HG03039 (cell line): Measurements from ENCODE around the gene DAP.

ENCODE experiments used
- ATAC-seq: cut with Tn5 transposase; IDR thresholded peaks from one replicate; pipeline ENCODE4 v1.9.1; 2021; ENCODE audit warnings: mild to moderate bottlenecking, moderate library complexity; ENCODE audit not compliant: unreplicated experiment

DAP gene

DNA sequence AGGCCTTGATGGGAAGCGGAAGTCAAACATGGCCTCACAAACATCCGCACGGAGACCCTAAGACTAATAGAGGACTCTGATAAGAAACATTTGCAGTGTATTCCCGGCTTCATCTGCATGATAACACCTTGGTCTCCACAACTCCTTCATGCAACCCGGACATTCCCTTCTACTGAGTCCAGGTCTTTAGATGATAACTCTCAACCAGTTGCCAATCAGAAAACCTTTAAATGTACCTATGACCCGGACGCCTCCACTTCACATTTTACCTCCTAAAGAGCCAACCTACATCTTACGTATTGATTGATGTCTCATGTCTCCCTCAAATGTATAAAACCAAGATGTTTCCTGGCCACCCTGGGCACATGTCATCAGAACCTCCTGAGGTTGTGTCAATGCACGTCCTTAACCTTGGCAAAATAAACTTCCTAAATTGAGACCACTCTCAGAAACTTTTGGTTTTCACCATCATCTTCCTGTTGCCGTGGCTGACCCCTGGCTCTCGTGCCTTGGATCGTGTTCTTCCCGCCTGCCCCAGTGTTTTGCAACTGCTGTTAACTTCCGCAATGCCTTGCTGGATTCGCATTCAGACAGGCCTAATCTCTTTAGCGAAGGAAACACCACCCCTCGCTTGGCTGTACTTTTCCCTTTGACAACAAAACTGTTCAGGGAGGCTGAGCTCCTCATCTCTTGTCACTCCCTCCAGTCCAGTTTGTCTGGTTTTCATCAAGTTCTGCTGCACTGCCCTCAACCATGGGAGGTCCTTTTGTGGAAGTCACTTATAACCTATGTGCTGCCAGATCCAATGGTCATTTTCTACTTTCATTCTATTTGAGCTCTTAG is 1.1 kb upstream of the DAP start:
- no peak for ATAC-seq

DNA sequence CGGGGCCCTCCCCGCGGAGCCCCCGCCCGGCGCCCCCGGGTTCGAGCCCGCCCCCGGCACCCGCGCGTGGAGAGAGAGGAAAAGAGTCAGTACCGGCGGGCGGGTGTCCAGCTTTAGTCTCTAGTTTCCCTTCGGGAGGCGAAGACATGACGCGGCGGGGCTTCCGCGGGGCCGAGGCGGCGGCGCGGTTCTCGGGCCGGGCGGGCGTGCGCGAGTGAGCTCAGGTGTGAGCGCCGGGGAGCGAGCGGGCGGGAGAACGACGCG is 181 bp downstream of the DAP start:
- ATAC-seq, result no peak

- peak; percentile 32 for ATAC-seq
Measured at GRCh38 chr5:10760096-10760920, 726 bp downstream of the DAP start.

GRCh38 chr5:10759111-10759510 is 1.9 kb downstream of the DAP start:
- ATAC-seq, result no peak

DNA sequence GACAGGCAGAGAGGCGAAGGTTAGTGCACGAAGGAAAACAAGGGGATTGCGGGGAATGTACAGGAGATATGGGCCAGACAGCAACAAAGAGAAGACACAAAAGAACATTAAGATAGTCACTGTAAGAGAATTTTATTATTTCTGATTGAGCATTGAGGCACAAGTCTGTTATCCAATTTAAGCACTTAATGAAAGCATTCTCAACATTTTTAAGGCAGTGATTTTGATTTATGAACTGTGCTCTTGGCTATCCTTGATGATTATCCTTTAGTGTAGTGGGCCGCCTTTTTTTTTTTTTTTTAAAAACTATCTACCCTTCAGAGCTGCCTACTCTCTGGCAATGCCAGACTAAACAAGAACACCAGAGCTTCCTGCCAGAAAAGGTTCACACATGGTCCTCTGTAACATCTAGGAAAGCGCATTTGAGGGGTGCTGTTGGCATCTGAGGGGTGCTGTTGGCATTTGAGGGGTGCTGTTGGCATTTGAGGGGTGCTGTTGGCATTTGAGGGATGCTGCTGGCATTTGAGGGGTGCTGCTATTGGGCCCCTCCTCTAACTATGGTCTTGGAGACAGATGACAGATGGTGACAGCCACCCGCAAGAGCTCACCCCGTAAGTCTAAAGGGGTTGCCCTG is 3.0 kb downstream of the DAP start:
- ATAC-seq, result no peak

GRCh38 chr5:10757043-10757442 is 4.0 kb downstream of the DAP start:
- no peak for ATAC-seq

DNA sequence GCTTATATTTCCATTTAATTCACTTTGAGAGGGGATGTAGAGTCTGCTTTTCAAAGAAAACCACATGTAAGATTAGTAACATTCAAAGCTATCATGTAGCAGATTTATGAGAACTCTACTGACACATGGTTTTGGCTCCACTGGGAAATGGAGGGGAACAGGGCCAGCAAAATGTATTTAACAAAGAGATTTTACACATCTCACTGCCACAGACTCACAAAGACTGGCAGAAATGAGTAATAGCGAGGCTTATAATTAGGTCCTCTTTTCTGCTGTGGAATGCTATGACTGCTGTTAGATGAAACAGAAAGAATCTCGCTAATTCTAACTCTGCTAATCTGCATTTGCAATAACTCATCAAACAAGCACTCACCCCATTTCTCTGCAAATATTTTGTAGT is 4.5 kb downstream of the DAP start:
- ATAC-seq, result no peak

DNA sequence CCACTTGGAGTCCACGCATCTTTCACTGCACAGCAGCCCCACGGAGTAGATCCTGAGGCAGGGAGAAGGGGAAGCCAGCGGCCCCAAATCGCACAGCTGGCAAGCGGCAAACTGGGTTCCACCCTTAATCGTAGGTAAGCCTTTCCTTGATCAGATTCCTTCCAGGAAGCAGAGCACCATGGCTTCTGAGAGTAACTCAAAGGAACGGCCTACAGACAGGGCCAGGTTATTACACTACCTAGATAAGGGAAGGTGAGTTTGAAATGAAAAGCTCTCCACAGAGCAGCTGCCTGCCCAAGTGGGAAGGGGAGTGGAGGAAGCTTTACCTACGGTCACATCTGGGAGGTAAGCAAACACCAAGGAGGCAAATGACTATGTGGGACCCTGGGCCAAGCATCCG is 7.9 kb downstream of the DAP start:
- no peak for ATAC-seq

GRCh38 chr5:10752451-10752850 is 8.6 kb downstream of the DAP start:
- ATAC-seq, result no peak

DNA sequence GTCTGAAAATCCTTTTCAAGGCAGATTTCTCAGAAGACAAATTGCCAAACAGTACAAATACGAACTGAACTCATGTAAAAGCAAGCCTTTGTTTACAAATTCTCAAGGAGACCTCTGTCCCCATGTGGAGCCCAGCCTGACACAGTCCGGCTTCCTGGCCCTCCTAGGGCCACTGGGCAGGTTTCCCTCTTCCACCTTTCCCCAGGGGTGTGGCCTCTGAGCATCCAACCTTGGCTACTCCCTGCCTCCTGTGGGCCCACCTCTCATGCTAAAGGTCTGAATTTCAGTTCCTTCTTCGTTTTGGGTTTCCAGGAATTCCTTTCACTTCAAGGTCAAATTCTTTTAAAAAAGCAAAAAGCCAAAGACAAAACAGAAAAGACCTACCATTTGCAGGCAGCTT is 10.1 kb downstream of the DAP start:
- ATAC-seq, result no peak

DNA sequence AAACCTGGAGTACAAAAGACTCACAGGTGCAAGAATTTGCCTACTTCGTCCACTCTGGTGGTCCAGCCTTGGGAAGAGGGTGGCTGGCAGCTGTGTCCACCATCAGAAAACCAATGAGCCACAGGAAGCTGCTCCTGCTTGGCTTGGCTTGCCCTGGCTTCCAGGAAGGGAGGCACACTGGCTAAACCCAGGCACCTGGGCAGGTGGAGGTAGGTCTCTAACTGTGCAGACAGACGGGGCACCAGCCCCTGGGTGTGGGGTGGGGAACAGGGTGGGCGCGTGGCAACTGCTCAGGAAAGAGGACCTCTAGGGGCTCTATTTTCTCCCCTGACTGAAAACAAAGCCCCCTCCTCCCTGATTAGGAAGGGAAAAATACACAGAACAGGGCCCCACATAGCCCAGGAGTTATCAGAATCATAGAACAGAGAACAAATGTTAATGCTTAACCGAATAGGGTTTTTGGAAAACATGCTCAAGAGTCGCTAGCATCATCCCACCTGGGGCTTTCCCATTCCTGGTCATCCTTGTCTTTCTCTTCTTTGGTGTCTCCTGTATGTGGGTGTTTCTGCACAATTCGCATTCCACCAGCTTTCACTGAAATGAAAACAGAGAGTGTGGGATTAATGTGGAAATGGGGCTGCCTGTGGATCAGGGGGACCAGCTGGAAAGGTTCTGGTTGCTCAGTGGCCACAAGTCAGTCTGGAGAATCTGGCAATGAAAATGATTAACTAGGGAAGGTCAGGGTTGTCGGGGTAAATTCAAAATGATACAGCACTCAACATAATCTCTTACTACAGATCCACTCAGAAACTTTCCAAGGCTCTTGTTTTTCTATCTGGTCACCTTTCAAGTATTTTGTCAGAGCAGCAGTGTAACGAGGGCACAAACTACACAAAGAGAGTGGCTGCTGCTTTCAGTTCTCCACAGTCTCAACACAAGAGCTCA is 13.1 kb downstream of the DAP start:
- ATAC-seq, result no peak

DNA sequence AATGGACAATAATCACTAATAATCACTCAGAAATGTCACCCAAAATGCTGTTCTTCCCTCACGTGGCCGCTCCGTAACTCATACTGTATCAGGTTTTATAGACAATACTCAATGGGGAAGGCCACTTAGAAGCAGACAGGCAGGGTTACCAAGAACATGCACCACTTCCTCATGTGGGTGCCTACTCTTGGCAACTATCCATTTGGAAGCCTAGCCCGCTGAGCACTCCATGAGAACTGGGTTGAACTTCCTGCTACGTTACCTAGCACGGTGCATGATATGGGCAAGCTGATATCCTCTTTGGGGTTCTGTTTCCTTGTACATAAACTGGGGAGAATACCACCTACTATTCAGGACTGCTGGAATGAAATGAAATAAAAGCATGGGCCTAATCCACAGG is 14.3 kb downstream of the DAP start:
- no peak for ATAC-seq

- ATAC-seq, result no peak
Measured at GRCh38 chr5:10745133-10745532, 15.9 kb downstream of the DAP start.

DNA sequence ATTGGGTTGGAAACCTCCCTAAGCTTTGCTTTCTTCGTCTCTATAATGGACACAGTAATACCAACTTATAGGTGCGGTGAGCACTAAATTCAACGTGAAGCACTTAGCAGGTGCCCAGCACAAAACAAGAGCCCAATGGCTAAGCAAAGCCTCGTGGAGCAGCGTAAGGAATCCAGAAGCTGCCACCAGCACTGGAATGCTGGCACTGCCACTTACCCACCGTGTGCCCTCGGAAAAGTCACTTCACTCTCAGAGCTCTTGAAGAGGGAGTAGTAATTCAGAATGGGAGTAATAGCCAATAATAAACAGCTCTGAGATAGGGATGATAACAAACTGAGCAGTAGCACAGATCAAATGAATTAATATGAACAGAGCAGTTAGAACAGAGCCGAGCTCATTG is 16.4 kb downstream of the DAP start:
- ATAC-seq, result no peak

DNA sequence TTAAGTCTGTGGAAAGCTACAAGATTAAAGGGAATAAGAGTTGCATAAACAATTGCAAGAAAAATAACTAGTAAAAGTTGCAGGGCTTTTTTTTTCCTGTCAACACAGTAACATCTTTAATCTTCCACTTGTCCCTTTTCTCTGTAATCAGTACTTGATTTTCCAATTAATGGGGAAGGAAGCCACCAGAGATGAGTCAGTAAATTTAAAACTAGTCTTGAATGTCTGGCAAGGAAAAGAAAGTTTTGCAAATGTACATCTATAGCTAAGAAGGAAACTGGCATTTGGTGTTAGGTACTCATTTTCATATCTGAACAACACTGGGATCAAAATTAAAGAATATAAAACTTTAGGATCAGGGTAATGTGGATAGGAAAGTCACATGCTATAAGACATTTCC is 17.1 kb downstream of the DAP start:
- no peak for ATAC-seq

DNA sequence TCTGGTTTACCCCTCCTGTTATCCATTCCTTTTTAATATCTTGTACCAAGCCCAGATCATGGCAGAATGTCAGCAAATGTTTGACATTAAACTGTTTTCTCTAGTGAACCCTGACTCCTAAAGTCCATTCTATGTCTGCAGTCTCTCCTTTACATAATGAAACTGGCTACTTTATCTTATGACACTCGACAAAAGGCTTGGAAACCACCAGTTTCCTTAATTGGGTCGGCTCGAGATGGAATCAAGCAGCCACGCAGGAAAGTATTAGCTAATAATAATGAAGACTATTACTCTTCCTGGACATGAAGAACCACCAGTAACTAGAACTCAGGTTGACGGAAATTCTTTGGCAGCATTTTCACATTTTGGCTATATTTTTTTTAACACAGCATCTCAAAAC is 17.5 kb downstream of the DAP start:
- no peak for ATAC-seq

DNA sequence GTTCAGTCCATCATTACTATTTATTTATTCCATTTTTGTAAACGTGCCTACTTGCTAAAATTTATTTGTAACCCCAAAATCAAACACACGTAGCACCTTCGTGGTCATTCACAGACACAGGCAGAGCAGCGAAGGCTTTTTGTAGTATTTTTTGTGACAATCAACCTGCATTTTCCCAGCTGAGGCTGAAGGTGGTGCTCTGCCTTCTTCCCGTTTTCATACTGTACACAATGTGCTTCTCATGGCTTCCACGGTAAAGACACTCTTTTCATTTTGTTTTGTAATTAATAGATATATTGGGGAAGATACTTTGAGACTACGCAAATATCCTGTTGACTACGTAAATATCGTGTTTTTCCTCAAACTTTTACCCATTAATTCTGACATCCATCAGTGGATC is 19.4 kb downstream of the DAP start:
- no peak for ATAC-seq

GRCh38 chr5:10740384-10740783 is 20.6 kb downstream of the DAP start:
- no peak for ATAC-seq

- no peak for ATAC-seq
Measured at GRCh38 chr5:10737880-10738279, 23.2 kb downstream of the DAP start.

DNA sequence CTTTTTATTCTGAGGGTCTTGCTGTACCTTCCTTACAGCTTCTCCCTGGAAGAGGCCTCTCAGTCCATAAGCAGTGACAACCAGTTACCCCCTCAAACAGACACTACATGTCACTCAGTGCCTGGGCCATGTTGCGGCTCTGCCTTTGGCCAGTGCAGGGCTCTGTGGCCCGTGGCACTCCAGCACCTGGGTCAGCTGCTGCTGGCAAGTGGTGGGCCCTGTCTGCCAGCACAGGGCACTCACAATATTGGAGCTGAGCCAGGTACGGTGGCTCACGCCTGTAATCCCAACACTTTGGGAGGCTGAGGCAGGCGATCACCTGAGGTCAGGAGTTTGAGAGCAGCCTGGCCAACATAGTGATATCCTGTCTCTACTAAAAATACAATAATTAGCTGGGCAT is 24.2 kb downstream of the DAP start:
- no peak for ATAC-seq

GRCh38 chr5:10736354-10736753 is 24.7 kb downstream of the DAP start:
- no peak for ATAC-seq
